Spleen (tissue), 7 donors: Measurements from ENCODE around the gene NXPH4.

Experiments used
- CTCF ChIP-seq, 11 experiments: fragments of 200-600 bp in 7 of 11; fragments of 450-650 bp in 4 of 11; sonication (generic) in 4 of 11; IDR thresholded peaks in 8 of 11; conservative IDR thresholded peaks in 3 of 11; 1 replicate in 7 of 11; 2 replicates in 4 of 11; pipeline versions ENCODE4 v1.4.0 to v1.8.0; 2016 to 2021; ENCODE audit warnings: antibody characterized with exemption in 11 of 11, inconsistent platforms in 4 of 11, mild to moderate bottlenecking in 1 of 11
- POLR2A ChIP-seq, 3 donors: fragments of 450-650 bp; IDR thresholded peaks; one replicate each; pipeline ENCODE4 v1.5.1; 2017; ENCODE audit warnings: antibody characterized with exemption in 3 of 3, mild to moderate bottlenecking in 1 of 3
- donor health status: DM: no; HTN: no; CAD: no; lungs with moderate emphysema.
- donor health status: DM: no; HTN: no; CAD: no.
- donor health status: DM: no; HTN: no; CAD: no.

- TF ChIP-seq CTCF (IDR thresholded peaks at IDR 0.05 in 8 of 11, conservative IDR thresholded peaks at IDR 0.05 in 3 of 11) (no peak), POLR2A (IDR thresholded peaks at IDR 0.05) (no peak)
Observed at GRCh38 chr12:57268264-57268663, 51.7 kb downstream of the NXPH4 start.
